LNCaP clone FGC (cell line): ENCODE data around the gene CFAP53.

Source experiments
- DNase-seq: peaks from one replicate; pipeline ENCODE4 v3.0.0-alpha.2; 2011; ENCODE audit warnings: low read depth
- H3K4me3 ChIP-seq: 2 replicates; pipeline ENCODE4 v1.5.1; 2011; ENCODE audit warnings: mild to moderate bottlenecking, low read depth, low read length, control low read depth
- CTCF ChIP-seq: IDR thresholded peaks from 2 replicates; pipeline ENCODE4 v1.5.1; 2012; ENCODE audit warnings: mild to moderate bottlenecking; ENCODE audit not compliant: control insufficient read depth, insufficient read depth; ENCODE audit errors: extremely low read depth

The CFAP53 gene

GRCh38 chr18:50199346-50199855 lies 66.9 kb downstream of the CFAP53 start:
- no peak for TF ChIP-seq CTCF
- no peak for DNase-seq
- no peak overlapping the region for H3K4me3 ChIP-seq

- no peak overlapping the region for H3K4me3 ChIP-seq
- no peak for TF ChIP-seq CTCF
- DNase-seq, result no peak
Measured at GRCh38 chr18:50196261-50196660, 70.0 kb downstream of the CFAP53 start.

GRCh38 chr18:50195689-50196088 lies 70.6 kb downstream of the CFAP53 start:
- H3K4me3 ChIP-seq, result peak overlapping the region; percentile 46

GRCh38 chr18:50194631-50195532 lies 71.4 kb downstream of the CFAP53 start, which contains the start of gene MYO5B:
Gene MYO5B (minus strand): TSS chr18:50195147. CDS start chr18:50194793, 354 bp downstream.
- peak; percentile 81 for TF ChIP-seq CTCF
- peak; percentile 34 for DNase-seq
- H3K4me3 ChIP-seq, result peak within 1 kb of the TSS; percentile 55

More at GRCh38 chr18:50195689-50196088, 70.6 kb downstream of the CFAP53 start:
- no peak for TF ChIP-seq CTCF
- DNase-seq, result no peak

GRCh38 chr18:50193796-50194630 lies 72.3 kb downstream of the CFAP53 start:
- no peak for DNase-seq
- H3K4me3 ChIP-seq, result peak overlapping the region; percentile 55
- TF ChIP-seq CTCF, result no peak

- no peak for DNase-seq
- TF ChIP-seq CTCF, result no peak
- peak overlapping the region; percentile 55 for H3K4me3 ChIP-seq
Measured at GRCh38 chr18:50192995-50193795, 73.1 kb downstream of the CFAP53 start.
